Measurements from ENCODE around the gene SYNGR1.

SYNGR1 gene

GRCh38 chr22:39315389-39315788 lies 34.4 kb upstream of the SYNGR1 start:
- peak overlapping the region; percentile 100 for H3K27ac ChIP-seq
- ChIA-PET CTCF (no interaction called here), POLR2A (ENCODE audit: low non-redundant PET) (interaction anchor here (0.7 kb wide), 1 partner anchor 215 kb away, joined by 3 read pairs; no protein-coding TSS in a partner anchor)
- no peak for TF ChIP-seq CTCF (conservative IDR thresholded peaks at IDR 0.05; ENCODE audit: low read depth)
- no peak for DNase-seq (ENCODE audit: low spot score)

GRCh38 chr22:39316440-39317083 lies 33.2 kb upstream of the SYNGR1 start:
- TF ChIP-seq CTCF (conservative IDR thresholded peaks at IDR 0.05; ENCODE audit: low read depth), result peak; percentile 93
- peak; percentile 56 for DNase-seq (ENCODE audit: low spot score)
- H3K27ac ChIP-seq, result peak overlapping the region; percentile 100
- CTCF ChIA-PET, result interaction anchor here (0.7 to 0.9 kb wide), 2 partner anchors 63 to 214 kb away, joined by 4 read pairs; no protein-coding TSS in a partner anchor
- POLR2A ChIA-PET (ENCODE audit: low non-redundant PET), result no interaction called here

GRCh38 chr22:39317084-39317774 lies 32.6 kb upstream of the SYNGR1 start:
- peak overlapping the region; percentile 100 for H3K27ac ChIP-seq
- POLR2A ChIA-PET (ENCODE audit: low non-redundant PET), result no interaction called here
- TF ChIP-seq CTCF (conservative IDR thresholded peaks at IDR 0.05; ENCODE audit: low read depth), result no peak
- CTCF ChIA-PET, result interaction anchor here (0.9 kb wide), 1 partner anchor 213 kb away, joined by 4 read pairs; no protein-coding TSS in a partner anchor
- no peak for DNase-seq (ENCODE audit: low spot score)

- ChIA-PET POLR2A (ENCODE audit: low non-redundant PET) (no interaction called here), CTCF (no interaction called here)
- DNase-seq (ENCODE audit: low spot score), result no peak
- TF ChIP-seq CTCF (conservative IDR thresholded peaks at IDR 0.05; ENCODE audit: low read depth), result no peak
- peak overlapping the region; percentile 100 for H3K27ac ChIP-seq
Observed at GRCh38 chr22:39317775-39318506, 31.9 kb upstream of the SYNGR1 start.

GRCh38 chr22:39318507-39319283 lies 31.1 kb upstream of the SYNGR1 start:
- no peak for TF ChIP-seq CTCF (conservative IDR thresholded peaks at IDR 0.05; ENCODE audit: low read depth)
- DNase-seq (ENCODE audit: low spot score), result no peak
- ChIA-PET POLR2A (ENCODE audit: low non-redundant PET) (interaction anchor here (1.0 kb wide), 1 partner anchor 9 kb away, joined by 3 read pairs; no protein-coding TSS in a partner anchor), CTCF (no interaction called here)
- peak overlapping the region; percentile 99 for H3K27ac ChIP-seq
